Caco-2 (cell line): ENCODE measurements around the gene LAMB2. TPM values are rescaled to one million over a fixed set of nuclear protein-coding genes. Genes with fewer than 3 reads are reported as not detected.
A peak's percentile ranks its signal among the peaks of the same experiment; 100 is the strongest.

Experiments
- BruUV-seq: library from RNA; stranded (reverse); fragments of 400-500 nt; replicated peaks from 2 replicates; lab custom pipeline; 2021; lab: Mats Ljungman, UMichigan
- CTCF ChIA-PET: fragments of 300-600 bp; sonication (Branson Sonifier 250); formaldehyde crosslinking; loops from one replicate; lab custom pipeline; 2022; ENCODE audit warnings: antibody characterized with exemption; lab: Charles Lee
- POLR2A ChIA-PET: fragments of 300-600 bp; sonication (Branson Sonifier 250); formaldehyde crosslinking; loops from one replicate; lab custom pipeline; 2022; ENCODE audit warnings: antibody characterized with exemption; lab: Charles Lee
- DNase-seq, 2 experiments: peaks; one replicate each; pipeline versions ENCODE4 v3.0.0 to v3.0.0-alpha.2; 2020 to 2022
- H3K27me3 ChIP-seq: replicated peaks from 2 replicates; pipeline ENCODE4 v1.6.0; 2011; ENCODE audit warnings: low read length; ENCODE audit not compliant: control insufficient read depth, insufficient read depth
- H3K36me3 ChIP-seq: 2 replicates; pipeline ENCODE4 v1.5.1; 2011; ENCODE audit warnings: low read length; ENCODE audit not compliant: control insufficient read depth, insufficient read depth
- H3K4me1 ChIP-seq: fragments of 250-450 bp; sonication (Bioruptor Pico); 2 replicates; pipeline ENCODE4 v1.5.1; 2020; ENCODE audit warnings: mild to moderate bottlenecking
- H3K4me3 ChIP-seq: 2 replicates; pipeline ENCODE4 v1.5.1; 2011; ENCODE audit warnings: low read depth, mild to moderate bottlenecking, control low read depth, low read length
- H3K9me3 ChIP-seq: fragments of 250-450 bp; sonication (Bioruptor Pico); 2 replicates; pipeline ENCODE4 v1.5.1; 2020; ENCODE audit warnings: mild to moderate bottlenecking, moderate library complexity
- H3K27ac Mint-ChIP-seq: one replicate; pipeline ENCODE4 v1.8.0; 2022; ENCODE audit warnings: mixed read lengths; ENCODE audit not compliant: unreplicated experiment
- H3K27me3 Mint-ChIP-seq: one replicate; pipeline ENCODE4 v1.8.0; 2022; ENCODE audit warnings: mixed read lengths; ENCODE audit not compliant: insufficient read depth, unreplicated experiment
- H3K36me3 Mint-ChIP-seq: one replicate; pipeline ENCODE4 v1.8.0; 2022; ENCODE audit warnings: mild to moderate bottlenecking, mixed read lengths; ENCODE audit not compliant: insufficient read depth, unreplicated experiment
- H3K4me1 Mint-ChIP-seq: one replicate; pipeline ENCODE4 v1.8.0; 2022; ENCODE audit warnings: low read depth, mixed read lengths; ENCODE audit not compliant: unreplicated experiment
- H3K4me3 Mint-ChIP-seq: one replicate; pipeline ENCODE4 v1.8.0; 2022; ENCODE audit warnings: mild to moderate bottlenecking, moderate library complexity, mixed read lengths; ENCODE audit not compliant: unreplicated experiment
- H3K9me3 Mint-ChIP-seq: one replicate; pipeline ENCODE4 v1.8.0; 2022; ENCODE audit warnings: mixed read lengths; ENCODE audit not compliant: unreplicated experiment
- CTCF ChIP-seq, 2 experiments: fragments of 200-600 bp in 1 of 2; IDR thresholded peaks; 1 replicate in 1 of 2; 2 replicates in 1 of 2; pipeline versions ENCODE4 v1.5.1 to v1.8.0; 2011 to 2022; ENCODE audit warnings: antibody characterized with exemption in 1 of 2, control low read depth in 1 of 2, inconsistent platforms in 1 of 2, low read depth in 1 of 2, low read length in 1 of 2, mild to moderate bottlenecking in 1 of 2, moderate library complexity in 1 of 2; ENCODE audit not compliant: insufficient read depth in 1 of 2, severe bottlenecking in 1 of 2, unreplicated experiment in 1 of 2
- intact Hi-C: fragments of 100-400 bp; cut with micrococcal nuclease; formaldehyde crosslinking; loops from one replicate; pipeline ENCODE4 v1.10.0; 2022; ENCODE audit not compliant: unreplicated experiment
- total RNA-seq: library from RNA; stranded (reverse); gene quantifications from 2 replicates; pipeline ENCODE4 v1.2.3, GENCODE V29; 2022

Gene LAMB2
- total RNA-seq, 1 experiment from 2014 or later: 189 TPM

- ChIA-PET CTCF (interaction anchor here (1.5 to 2.2 kb wide), 2 partner anchors 14 to 26 kb away, joined by 8 to 9 read pairs; partner anchors contain the start of gene QRICH1), POLR2A (interaction anchor here (0.5 to 1.5 kb wide), 4 partner anchors 12 to 30 kb away, joined by 3 to 12 read pairs (median 6); partner anchors contain the start of gene LAMB2)
- no peaks in the 10 kb centered on the region for H3K9me3 ChIP-seq
- peaks cover 11% of the 10 kb centered on the region for H3K36me3 ChIP-seq
- no peaks in the 10 kb centered on the region for H3K4me1 Mint-ChIP-seq
- intact Hi-C loops: loop anchor here (1.0 kb wide), 3 partner anchors 12 to 26 kb away; partner anchors contain the start of genes QARS1 and QRICH1
- TSS peak; percentile 17 for BruUV-seq
- peak overlapping the region; percentile 66 for H3K27ac Mint-ChIP-seq
- no peaks in the 10 kb centered on the region for H3K9me3 Mint-ChIP-seq
- H3K36me3 Mint-ChIP-seq: peaks cover 46% of the 10 kb centered on the region
- peak overlapping the region; percentile 79 for H3K4me3 Mint-ChIP-seq
- DNase-seq: no peak
- peaks cover 9% of the 10 kb centered on the region; the same call in 1 of the 2 replicates for H3K4me1 ChIP-seq
- no peaks in the 10 kb centered on the region for H3K27me3 Mint-ChIP-seq
- H3K4me3 ChIP-seq: peak overlapping the region; percentile 90
- no peaks in the 10 kb centered on the region for H3K27me3 ChIP-seq
- no peak for TF ChIP-seq CTCF (IDR thresholded peaks at IDR 0.05; ENCODE audit: insufficient read depth in 1 of 2, low read depth in 1 of 2, low read length in 1 of 2, severe bottlenecking in 1 of 2, unreplicated experiment in 1 of 2)
Observed at GRCh38 chr3:49120096-49120437, 12.8 kb downstream of the LAMB2 start.

- Mint-ChIP-seq H3K27me3 (no peaks in the 10 kb centered on the region), H3K4me3 (peak overlapping the region; percentile 79), H3K9me3 (no peaks in the 10 kb centered on the region), H3K4me1 (no peaks in the 10 kb centered on the region), H3K36me3 (peaks cover 49% of the 10 kb centered on the region), H3K27ac (peak overlapping the region; percentile 66)
- no peaks in the 10 kb centered on the region for H3K27me3 ChIP-seq
- H3K9me3 ChIP-seq: no peaks in the 10 kb centered on the region
- ChIA-PET POLR2A (no interaction called here), CTCF (no interaction called here)
- peaks cover 9% of the 10 kb centered on the region; the same call in 1 of the 2 replicates for H3K4me1 ChIP-seq
- DNase-seq: no peak
- H3K4me3 ChIP-seq: peak overlapping the region; percentile 90
- no peak for TF ChIP-seq CTCF (IDR thresholded peaks at IDR 0.05; ENCODE audit: insufficient read depth in 1 of 2, low read depth in 1 of 2, low read length in 1 of 2, severe bottlenecking in 1 of 2, unreplicated experiment in 1 of 2)
- intact Hi-C loops: no loop called here
- BruUV-seq: no TSS peak
- H3K36me3 ChIP-seq: peaks cover 11% of the 10 kb centered on the region
Observed at GRCh38 chr3:49119439-49119838, 13.4 kb downstream of the LAMB2 start.

GRCh38 chr3:49119036-49119435 lies 13.8 kb downstream of the LAMB2 start:
- ChIA-PET POLR2A (interaction anchor here (0.7 kb wide), 1 partner anchor 567 kb away, joined by 3 read pairs; no protein-coding TSS in a partner anchor), CTCF (no interaction called here)
- Histone ChIP-seq H3K27me3 (no peaks in the 10 kb centered on the region), H3K4me3 (peak overlapping the region; percentile 90; the same call in 1 of the 2 replicates), H3K4me1 (peaks cover 9% of the 10 kb centered on the region; the same call in 1 of the 2 replicates), H3K36me3 (peaks cover 11% of the 10 kb centered on the region), H3K9me3 (no peaks in the 10 kb centered on the region)
- H3K9me3 Mint-ChIP-seq: no peaks in the 10 kb centered on the region
- H3K4me3 Mint-ChIP-seq: no peak overlapping the region
- H3K27ac Mint-ChIP-seq: peak overlapping the region; percentile 66
- no peak for DNase-seq
- peaks cover 49% of the 10 kb centered on the region for H3K36me3 Mint-ChIP-seq
- H3K4me1 Mint-ChIP-seq: no peaks in the 10 kb centered on the region
- BruUV-seq: no TSS peak
- no peak for TF ChIP-seq CTCF (IDR thresholded peaks at IDR 0.05; ENCODE audit: insufficient read depth in 1 of 2, low read depth in 1 of 2, low read length in 1 of 2, severe bottlenecking in 1 of 2, unreplicated experiment in 1 of 2)
- H3K27me3 Mint-ChIP-seq: no peaks in the 10 kb centered on the region
- intact Hi-C loops: no loop called here
